GM23338 (cell line): ENCODE data around the gene MTRFR.

Experiments used
- CREB1 ChIP-seq: fragments of 250-450 bp; sonication (Bioruptor Pico); IDR thresholded peaks from 2 replicates; pipeline ENCODE4 v1.5.0; 2020; ENCODE audit warnings: low read depth, mild to moderate bottlenecking, moderate library complexity
- EZH2 ChIP-seq: fragments of 200-600 bp; sonication (generic); IDR thresholded peaks from one replicate; pipeline ENCODE4 v1.8.0; 2017; ENCODE audit warnings: antibody characterized with exemption, mild to moderate bottlenecking, low read depth; ENCODE audit not compliant: unreplicated experiment
- ZNF114 ChIP-seq: fragments of 250-450 bp; sonication (Bioruptor Pico); IDR thresholded peaks from 2 replicates; pipeline ENCODE4 v1.5.0; 2020; ENCODE audit warnings: mild to moderate bottlenecking, moderate library complexity
- TF ChIP-seq, protein P1 (sequence below), 2 experiments: fragments of 200-600 bp in 1 of 2; sonication (generic) in 1 of 2; conservative IDR thresholded peaks; 2 replicates each; pipeline versions ENCODE4 v1.5.1 to v1.6.1; 2016 to 2017; ENCODE audit warnings: antibody characterized with exemption in 2 of 2, low read depth in 2 of 2, mild to moderate bottlenecking in 2 of 2, moderate library complexity in 1 of 2
- TF ChIP-seq, protein P2 (sequence below): IDR thresholded peaks from one replicate; pipeline ENCODE4 v1.6.1; 2018; ENCODE audit warnings: antibody characterized with exemption; ENCODE audit not compliant: unreplicated experiment

DNA sequence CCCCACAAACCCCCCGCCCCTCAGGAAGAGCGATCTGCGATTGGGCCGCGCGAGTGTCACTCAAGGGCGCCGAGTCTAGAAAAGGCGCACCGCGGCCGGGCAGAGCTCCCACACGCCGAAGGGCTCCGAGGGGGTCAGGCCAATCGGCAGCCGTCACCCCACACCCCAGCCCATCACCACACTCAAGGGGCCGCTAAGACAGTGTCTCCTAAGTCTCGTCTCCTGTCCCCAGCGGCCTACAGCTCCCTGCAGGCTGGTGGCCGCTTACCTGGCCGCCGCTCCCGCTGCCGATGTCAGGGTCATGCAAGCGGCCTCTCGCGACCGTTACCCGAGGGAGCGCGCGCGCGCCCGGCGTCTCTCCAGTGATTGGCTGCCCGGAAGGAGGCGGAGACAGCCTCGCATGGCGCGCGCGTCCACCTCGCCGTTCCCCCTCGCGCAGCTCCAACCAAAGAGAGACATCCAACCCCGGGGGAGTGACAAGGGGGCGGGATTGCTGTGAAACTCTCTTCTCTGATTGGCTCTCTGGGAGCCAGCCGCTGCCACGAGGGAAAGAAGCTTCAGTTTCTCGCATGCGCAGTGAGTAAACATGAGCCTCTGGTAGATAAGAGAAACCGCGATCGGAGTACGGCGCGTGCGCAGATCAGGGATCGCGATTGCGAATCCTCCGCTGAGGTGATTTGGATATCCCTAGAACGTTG is at the start of gene MTRFR, which contains the start of gene MPHOSPH9:
- peak; percentile 51; the same call in 1 of the 2 replicates for TF ChIP-seq CREB1
- TF ChIP-seq, protein P1, sequence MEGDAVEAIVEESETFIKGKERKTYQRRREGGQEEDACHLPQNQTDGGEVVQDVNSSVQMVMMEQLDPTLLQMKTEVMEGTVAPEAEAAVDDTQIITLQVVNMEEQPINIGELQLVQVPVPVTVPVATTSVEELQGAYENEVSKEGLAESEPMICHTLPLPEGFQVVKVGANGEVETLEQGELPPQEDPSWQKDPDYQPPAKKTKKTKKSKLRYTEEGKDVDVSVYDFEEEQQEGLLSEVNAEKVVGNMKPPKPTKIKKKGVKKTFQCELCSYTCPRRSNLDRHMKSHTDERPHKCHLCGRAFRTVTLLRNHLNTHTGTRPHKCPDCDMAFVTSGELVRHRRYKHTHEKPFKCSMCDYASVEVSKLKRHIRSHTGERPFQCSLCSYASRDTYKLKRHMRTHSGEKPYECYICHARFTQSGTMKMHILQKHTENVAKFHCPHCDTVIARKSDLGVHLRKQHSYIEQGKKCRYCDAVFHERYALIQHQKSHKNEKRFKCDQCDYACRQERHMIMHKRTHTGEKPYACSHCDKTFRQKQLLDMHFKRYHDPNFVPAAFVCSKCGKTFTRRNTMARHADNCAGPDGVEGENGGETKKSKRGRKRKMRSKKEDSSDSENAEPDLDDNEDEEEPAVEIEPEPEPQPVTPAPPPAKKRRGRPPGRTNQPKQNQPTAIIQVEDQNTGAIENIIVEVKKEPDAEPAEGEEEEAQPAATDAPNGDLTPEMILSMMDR (conservative IDR thresholded peaks at IDR 0.05; ENCODE audit: low read depth in 2 of 2), result no peak
- no peak for TF ChIP-seq EZH2
- TF ChIP-seq, protein P2, sequence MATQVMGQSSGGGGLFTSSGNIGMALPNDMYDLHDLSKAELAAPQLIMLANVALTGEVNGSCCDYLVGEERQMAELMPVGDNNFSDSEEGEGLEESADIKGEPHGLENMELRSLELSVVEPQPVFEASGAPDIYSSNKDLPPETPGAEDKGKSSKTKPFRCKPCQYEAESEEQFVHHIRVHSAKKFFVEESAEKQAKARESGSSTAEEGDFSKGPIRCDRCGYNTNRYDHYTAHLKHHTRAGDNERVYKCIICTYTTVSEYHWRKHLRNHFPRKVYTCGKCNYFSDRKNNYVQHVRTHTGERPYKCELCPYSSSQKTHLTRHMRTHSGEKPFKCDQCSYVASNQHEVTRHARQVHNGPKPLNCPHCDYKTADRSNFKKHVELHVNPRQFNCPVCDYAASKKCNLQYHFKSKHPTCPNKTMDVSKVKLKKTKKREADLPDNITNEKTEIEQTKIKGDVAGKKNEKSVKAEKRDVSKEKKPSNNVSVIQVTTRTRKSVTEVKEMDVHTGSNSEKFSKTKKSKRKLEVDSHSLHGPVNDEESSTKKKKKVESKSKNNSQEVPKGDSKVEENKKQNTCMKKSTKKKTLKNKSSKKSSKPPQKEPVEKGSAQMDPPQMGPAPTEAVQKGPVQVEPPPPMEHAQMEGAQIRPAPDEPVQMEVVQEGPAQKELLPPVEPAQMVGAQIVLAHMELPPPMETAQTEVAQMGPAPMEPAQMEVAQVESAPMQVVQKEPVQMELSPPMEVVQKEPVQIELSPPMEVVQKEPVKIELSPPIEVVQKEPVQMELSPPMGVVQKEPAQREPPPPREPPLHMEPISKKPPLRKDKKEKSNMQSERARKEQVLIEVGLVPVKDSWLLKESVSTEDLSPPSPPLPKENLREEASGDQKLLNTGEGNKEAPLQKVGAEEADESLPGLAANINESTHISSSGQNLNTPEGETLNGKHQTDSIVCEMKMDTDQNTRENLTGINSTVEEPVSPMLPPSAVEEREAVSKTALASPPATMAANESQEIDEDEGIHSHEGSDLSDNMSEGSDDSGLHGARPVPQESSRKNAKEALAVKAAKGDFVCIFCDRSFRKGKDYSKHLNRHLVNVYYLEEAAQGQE, result no peak
- TF ChIP-seq ZNF114 (CRISPR knock-in tag), result 0 out of 2 replicates have a peak, but pooled peaks have one; percentile 31
